ENCODE measurements around the gene ADAMTSL3. TPM values are rescaled to one million over a fixed set of nuclear protein-coding genes. Genes with fewer than 3 reads are reported as not detected.

The ADAMTSL3 gene
- total RNA-seq, 2 experiments from 2014 or later: not detected

GRCh38 chr15:83810110-83810509 is 156.2 kb downstream of the ADAMTSL3 start:
- Mint-ChIP-seq H3K27me3 (peaks cover 4% of the 10 kb centered on the region), H3K9me3 (peaks cover 4% of the 10 kb centered on the region), H3K4me1 (ENCODE audit: low read depth) (no peaks in the 10 kb centered on the region), H3K27ac (no peak overlapping the region), H3K4me3 (no peak overlapping the region), H3K36me3 (ENCODE audit: low read depth) (no peaks in the 10 kb centered on the region)
- intact Hi-C loops (cut with DNase I, micrococcal nuclease): no loop called here
- Histone ChIP-seq H3K36me3 (ENCODE audit: insufficient read depth, low read length) (no peaks in the 10 kb centered on the region), H3K27ac (ENCODE audit: low read depth in 1 of 2, low read length in 2 of 2) (no peak overlapping the region), H3K27me3 (ENCODE audit: control insufficient read depth in 1 of 2, insufficient read depth in 2 of 2, low read length in 2 of 2) (peaks cover 0 to 4% of the 10 kb centered on the region in 2 experiments), H3K4me3 (ENCODE audit: low read length) (no peak overlapping the region), H3K4me1 (ENCODE audit: insufficient read depth, low read length) (no peaks in the 10 kb centered on the region), H3K9me3 (ENCODE audit: control insufficient read depth in 1 of 2, insufficient read depth in 1 of 2, low read length in 2 of 2) (peaks cover 0 to 4% of the 10 kb centered on the region in 2 experiments)
- CTCF ChIA-PET: no interaction called here
- POLR2A ChIA-PET: no interaction called here
- DNase-seq: no peak
- TF ChIP-seq, protein P1, sequence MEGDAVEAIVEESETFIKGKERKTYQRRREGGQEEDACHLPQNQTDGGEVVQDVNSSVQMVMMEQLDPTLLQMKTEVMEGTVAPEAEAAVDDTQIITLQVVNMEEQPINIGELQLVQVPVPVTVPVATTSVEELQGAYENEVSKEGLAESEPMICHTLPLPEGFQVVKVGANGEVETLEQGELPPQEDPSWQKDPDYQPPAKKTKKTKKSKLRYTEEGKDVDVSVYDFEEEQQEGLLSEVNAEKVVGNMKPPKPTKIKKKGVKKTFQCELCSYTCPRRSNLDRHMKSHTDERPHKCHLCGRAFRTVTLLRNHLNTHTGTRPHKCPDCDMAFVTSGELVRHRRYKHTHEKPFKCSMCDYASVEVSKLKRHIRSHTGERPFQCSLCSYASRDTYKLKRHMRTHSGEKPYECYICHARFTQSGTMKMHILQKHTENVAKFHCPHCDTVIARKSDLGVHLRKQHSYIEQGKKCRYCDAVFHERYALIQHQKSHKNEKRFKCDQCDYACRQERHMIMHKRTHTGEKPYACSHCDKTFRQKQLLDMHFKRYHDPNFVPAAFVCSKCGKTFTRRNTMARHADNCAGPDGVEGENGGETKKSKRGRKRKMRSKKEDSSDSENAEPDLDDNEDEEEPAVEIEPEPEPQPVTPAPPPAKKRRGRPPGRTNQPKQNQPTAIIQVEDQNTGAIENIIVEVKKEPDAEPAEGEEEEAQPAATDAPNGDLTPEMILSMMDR (IDR thresholded peaks at IDR 0.05): no peak
- no peak for ATAC-seq (ENCODE audit: poor library complexity)

DNA sequence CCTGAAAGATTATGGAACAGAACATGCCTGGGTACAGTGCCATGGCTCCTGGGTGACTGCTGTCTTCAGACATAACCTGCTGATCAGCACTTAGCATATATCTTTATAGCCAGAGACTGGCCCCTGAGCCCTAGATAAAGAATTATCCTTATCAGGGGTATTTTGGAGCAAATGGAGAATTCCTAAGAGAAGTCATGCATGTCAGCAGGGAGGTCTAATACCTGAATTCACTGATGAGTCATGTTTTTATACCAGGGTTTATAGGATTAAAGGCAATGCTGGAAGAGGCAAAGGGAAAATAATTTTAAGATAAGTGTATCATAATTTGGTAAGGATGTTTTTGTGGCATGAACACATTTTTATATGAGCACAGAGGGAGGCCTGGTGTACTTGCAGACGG is 159.8 kb downstream of the ADAMTSL3 start:
- H3K9me3 Mint-ChIP-seq: no peaks in the 10 kb centered on the region
- no peak overlapping the region for H3K4me3 ChIP-seq (ENCODE audit: low read length)
- H3K4me3 Mint-ChIP-seq: no peak overlapping the region
- ChIA-PET CTCF (no interaction called here), POLR2A (no interaction called here)
- TF ChIP-seq, protein P1 (IDR thresholded peaks at IDR 0.05): no peak
- no peaks in the 10 kb centered on the region for H3K27me3 ChIP-seq (ENCODE audit: control insufficient read depth in 1 of 2, insufficient read depth in 2 of 2, low read length in 2 of 2)
- DNase-seq (no peak), ATAC-seq (ENCODE audit: poor library complexity) (no peak)
- no peak overlapping the region for H3K27ac ChIP-seq (ENCODE audit: low read depth in 1 of 2, low read length in 2 of 2)
- no peaks in the 10 kb centered on the region for H3K36me3 ChIP-seq (ENCODE audit: insufficient read depth, low read length)
- no peaks in the 10 kb centered on the region for H3K4me1 Mint-ChIP-seq (ENCODE audit: low read depth)
- peaks cover 5% of the 10 kb centered on the region for H3K27me3 Mint-ChIP-seq
- peaks cover 0 to 4% of the 10 kb centered on the region in 2 experiments for H3K9me3 ChIP-seq (ENCODE audit: control insufficient read depth in 1 of 2, insufficient read depth in 1 of 2, low read length in 2 of 2)
- no peak overlapping the region for H3K27ac Mint-ChIP-seq
- H3K4me1 ChIP-seq (ENCODE audit: insufficient read depth, low read length): no peaks in the 10 kb centered on the region
- H3K36me3 Mint-ChIP-seq (ENCODE audit: low read depth): no peaks in the 10 kb centered on the region
- intact Hi-C loops (cut with DNase I, micrococcal nuclease): no loop called here

- H3K27me3 Mint-ChIP-seq: peaks cover 5% of the 10 kb centered on the region
- no peaks in the 10 kb centered on the region for H3K36me3 ChIP-seq (ENCODE audit: insufficient read depth, low read length)
- TF ChIP-seq, protein P1 (IDR thresholded peaks at IDR 0.05): no peak
- H3K4me3 Mint-ChIP-seq: no peak overlapping the region
- DNase-seq (no peak), ATAC-seq (ENCODE audit: poor library complexity) (no peak)
- no peaks in the 10 kb centered on the region for H3K36me3 Mint-ChIP-seq (ENCODE audit: low read depth)
- peaks cover 0 to 4% of the 10 kb centered on the region in 2 experiments for H3K9me3 ChIP-seq (ENCODE audit: control insufficient read depth in 1 of 2, insufficient read depth in 1 of 2, low read length in 2 of 2)
- H3K9me3 Mint-ChIP-seq: no peaks in the 10 kb centered on the region
- no peak overlapping the region for H3K27ac Mint-ChIP-seq
- ChIA-PET CTCF (no interaction called here), POLR2A (no interaction called here)
- no peaks in the 10 kb centered on the region for H3K4me1 ChIP-seq (ENCODE audit: insufficient read depth, low read length)
- no peak overlapping the region for H3K4me3 ChIP-seq (ENCODE audit: low read length)
- no peaks in the 10 kb centered on the region for H3K27me3 ChIP-seq (ENCODE audit: control insufficient read depth in 1 of 2, insufficient read depth in 2 of 2, low read length in 2 of 2)
- no peaks in the 10 kb centered on the region for H3K4me1 Mint-ChIP-seq (ENCODE audit: low read depth)
- intact Hi-C loops (cut with DNase I, micrococcal nuclease): no loop called here
- no peak overlapping the region for H3K27ac ChIP-seq (ENCODE audit: low read depth in 1 of 2, low read length in 2 of 2)
These were observed 161.6 kb downstream of the ADAMTSL3 start for GRCh38 chr15:83815506-83815905.
